Astrocyte (in vitro differentiated cells and primary cell): Measurements from ENCODE around the gene ATXN7.

Experiments
- CTCF ChIP-seq: IDR thresholded peaks from 2 replicates; pipeline ENCODE4 v1.5.1; 2011; ENCODE audit warnings: low read depth, mild to moderate bottlenecking, inconsistent platforms, low read length, moderate library complexity; ENCODE audit not compliant: insufficient read depth
- EZH2 ChIP-seq: IDR thresholded peaks from 2 replicates; pipeline ENCODE4 v1.6.1; 2012; ENCODE audit warnings: mild to moderate bottlenecking, low read length, inconsistent platforms; ENCODE audit not compliant: insufficient read depth

- TF ChIP-seq CTCF (no peak), EZH2 (no peak)
These were observed 22.0 kb upstream of the ATXN7 start for GRCh38 chr3:63841704-63842103.
